ENCODE data around the gene RSU1.

The RSU1 gene

GRCh38 chr10:16794005-16794404 lies 23.2 kb downstream of the RSU1 start:
- peaks cover 4% of the 10 kb centered on the region; the same call in 1 of the 2 replicates for H3K79me2 ChIP-seq (ENCODE audit: insufficient read depth, low read length)
- DNase-seq, result no peak

DNA sequence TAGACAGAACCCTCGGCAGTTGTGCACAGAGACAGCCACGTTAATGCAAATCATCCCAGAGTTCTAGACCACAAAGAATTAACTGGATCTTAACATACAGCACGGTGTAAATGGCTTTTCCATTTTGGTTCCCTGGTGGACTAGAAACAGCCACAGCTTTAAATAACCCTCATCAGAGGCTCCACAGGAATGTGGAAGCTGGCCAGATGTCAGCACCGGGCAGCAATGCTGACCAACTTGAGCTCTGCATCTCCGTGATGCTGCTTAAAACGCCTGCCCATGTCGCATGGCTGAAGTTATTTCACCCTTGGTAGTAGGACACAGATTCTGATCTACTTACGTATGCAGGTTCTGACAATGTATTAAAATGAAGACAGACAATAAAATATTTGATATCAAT lies 24.5 kb downstream of the RSU1 start:
- Histone ChIP-seq H3K4me3 (ENCODE audit: low read depth in 1 of 2, low read length in 2 of 2) (no peak overlapping the region), H3K4me2 (ENCODE audit: insufficient read depth, low read length) (no peak overlapping the region), H3K27ac (ENCODE audit: low read length) (no peak overlapping the region), H3K79me2 (ENCODE audit: insufficient read depth, low read length) (peaks cover 4% of the 10 kb centered on the region; the same call in 1 of the 2 replicates), H3K4me1 (ENCODE audit: insufficient read depth, low read length) (no peaks in the 10 kb centered on the region), H3K27me3 (ENCODE audit: insufficient read depth, low read length, poor library complexity) (no peaks in the 10 kb centered on the region), H3K9me3 (ENCODE audit: insufficient read depth, low read length, severe bottlenecking) (no peaks in the 10 kb centered on the region), H3K9ac (ENCODE audit: low read depth, low read length) (no peak overlapping the region), H2AFZ (ENCODE audit: low read depth, low read length) (no peak overlapping the region), H3K36me3 (ENCODE audit: insufficient read depth, low read length) (0 out of 2 replicates have a peak, but pooled peaks cover 3% of the 10 kb centered on the region), H4K20me1 (ENCODE audit: insufficient read depth, low read length) (peaks cover 5% of the 10 kb centered on the region)
- no peak for ATAC-seq (ENCODE audit: insufficient read depth, low read depth)
- TF ChIP-seq EZH2 (IDR thresholded peaks at IDR 0.05; ENCODE audit: borderline replicate concordance, low read depth, low read length, severe bottlenecking), result no peak
- no peak for TF ChIP-seq CTCF (IDR thresholded peaks at IDR 0.05; ENCODE audit: borderline replicate concordance, extremely low read depth, low read length, poor library complexity, severe bottlenecking)
- DNase-seq, result no peak

More at GRCh38 chr10:16794005-16794404, 23.2 kb downstream of the RSU1 start:
- Histone ChIP-seq H3K4me2 (ENCODE audit: insufficient read depth, low read length) (no peak overlapping the region), H2AFZ (ENCODE audit: low read depth, low read length) (no peak overlapping the region), H3K4me1 (ENCODE audit: insufficient read depth, low read length) (no peaks in the 10 kb centered on the region), H3K9me3 (ENCODE audit: insufficient read depth, low read length, severe bottlenecking) (no peaks in the 10 kb centered on the region), H3K36me3 (ENCODE audit: insufficient read depth, low read length) (0 out of 2 replicates have a peak, but pooled peaks cover 3% of the 10 kb centered on the region), H3K27me3 (ENCODE audit: insufficient read depth, low read length, poor library complexity) (no peaks in the 10 kb centered on the region), H4K20me1 (ENCODE audit: insufficient read depth, low read length) (peaks cover 5% of the 10 kb centered on the region), H3K27ac (ENCODE audit: low read length) (no peak overlapping the region), H3K4me3 (ENCODE audit: low read depth in 1 of 2, low read length in 2 of 2) (no peak overlapping the region), H3K9ac (ENCODE audit: low read depth, low read length) (no peak overlapping the region)
- no peak for TF ChIP-seq CTCF (IDR thresholded peaks at IDR 0.05; ENCODE audit: borderline replicate concordance, extremely low read depth, low read length, poor library complexity, severe bottlenecking)
- TF ChIP-seq EZH2 (IDR thresholded peaks at IDR 0.05; ENCODE audit: borderline replicate concordance, low read depth, low read length, severe bottlenecking), result no peak
- no peak for ATAC-seq (ENCODE audit: insufficient read depth, low read depth)

DNA sequence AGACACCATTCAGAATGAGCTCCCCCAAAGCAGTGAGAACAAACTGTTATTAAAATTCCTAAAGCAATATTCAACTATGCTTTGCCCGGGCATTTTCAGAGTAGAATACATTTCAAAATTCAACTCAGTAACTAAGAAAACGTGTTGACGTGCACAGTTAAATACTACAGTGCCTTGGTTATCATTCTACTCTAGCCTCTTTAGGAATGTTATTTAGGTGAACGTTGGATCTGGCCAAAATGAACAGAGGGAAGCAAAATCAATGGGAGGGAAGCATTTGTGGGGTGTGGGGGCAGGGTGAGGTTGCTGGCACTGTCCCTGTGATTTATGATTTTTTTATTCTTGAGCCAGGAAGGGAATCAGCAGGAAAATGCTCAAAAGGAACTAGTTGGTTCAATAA lies 27.5 kb downstream of the RSU1 start:
- H3K4me1 ChIP-seq (ENCODE audit: insufficient read depth, low read length), result no peaks in the 10 kb centered on the region
- TF ChIP-seq CTCF (IDR thresholded peaks at IDR 0.05; ENCODE audit: borderline replicate concordance, extremely low read depth, low read length, poor library complexity, severe bottlenecking) (no peak), EZH2 (IDR thresholded peaks at IDR 0.05; ENCODE audit: borderline replicate concordance, low read depth, low read length, severe bottlenecking) (no peak)
- H3K4me2 ChIP-seq (ENCODE audit: insufficient read depth, low read length), result no peak overlapping the region
- H3K79me2 ChIP-seq (ENCODE audit: insufficient read depth, low read length), result no peaks in the 10 kb centered on the region; the same call in 1 of the 2 replicates
- H2AFZ ChIP-seq (ENCODE audit: low read depth, low read length), result no peak overlapping the region
- no peaks in the 10 kb centered on the region for H3K27me3 ChIP-seq (ENCODE audit: insufficient read depth, low read length, poor library complexity)
- no peak for DNase-seq
- no peaks in the 10 kb centered on the region for H3K9me3 ChIP-seq (ENCODE audit: insufficient read depth, low read length, severe bottlenecking)
- H3K27ac ChIP-seq (ENCODE audit: low read length), result no peak overlapping the region
- H4K20me1 ChIP-seq (ENCODE audit: insufficient read depth, low read length), result peaks cover 5% of the 10 kb centered on the region
- no peak overlapping the region for H3K9ac ChIP-seq (ENCODE audit: low read depth, low read length)
- ATAC-seq (ENCODE audit: insufficient read depth, low read depth), result no peak
- H3K4me3 ChIP-seq (ENCODE audit: low read depth in 1 of 2, low read length in 2 of 2), result no peak overlapping the region
- 0 out of 2 replicates have a peak, but pooled peaks cover 3% of the 10 kb centered on the region for H3K36me3 ChIP-seq (ENCODE audit: insufficient read depth, low read length)
